Measurements from ENCODE around the gene MAPK1IP1L. TPM values are rescaled to one million over a fixed set of nuclear protein-coding genes. Genes with fewer than 3 reads are reported as not detected.

Gene MAPK1IP1L
- total and polyA plus RNA-seq, 2 of the 8 experiments (the other 6 are each of a cell fraction or from before 2014, with no cell fraction given), result 111 to 228 TPM

GRCh38 chr14:55026793-55027561, 24.5 kb upstream of the MAPK1IP1L start, which contains the start of the genes SOCS4 and WDHD1:
SOCS4 (plus strand) TSS chr14:55027236; CDS start chr14:55043042, 15,806 bp downstream.
WDHD1 (minus strand) TSS chr14:55027099; CDS start chr14:55026787, 312 bp downstream.
- H2BK12ac ChIP-seq (ENCODE audit: low read depth, low read length), result peak within 1 kb of the TSS; percentile 94
- peaks cover 0 to 10% (median 1%) of the 10 kb centered on the region in 4 experiments; a peak in 3 of 7 replicates for H3K4me1 ChIP-seq (replicated peaks in 1 of 4; ENCODE audit: control insufficient read depth in 3 of 4, insufficient read depth in 4 of 4, low read length in 3 of 4)
- POLR2A ChIA-PET (ENCODE audit: partially characterized antibody), result interaction anchor here (0.5 to 8.5 kb wide), 27 partner anchors 9 to 342 kb away, joined by 3 to 101 read pairs (median 5); partner anchors contain the start of genes DLGAP5, GCH1 and MAPK1IP1L
- H4K20me1 ChIP-seq (replicated peaks in 1 of 2; ENCODE audit: control insufficient read depth in 1 of 2, insufficient read depth in 2 of 2, low read length in 2 of 2), result no peaks in the 10 kb centered on the region
- H4K8ac ChIP-seq (ENCODE audit: extremely low read depth, insufficient read depth, low read length), result peak within 1 kb of the TSS; percentile 95
- FAIRE-seq (no peak), DNase-seq (ENCODE audit: low read depth in 1 of 2, low spot score in 2 of 2) (peak; percentile 82 to 98)
- peak within 1 kb of the TSS; percentile 89 to 96 (median 94) for H3K4me3 ChIP-seq (ENCODE audit: extremely low read depth in 1 of 4, insufficient read depth in 2 of 4, low read depth in 3 of 4, low read length in 4 of 4)
- H2AK5ac ChIP-seq (ENCODE audit: low read depth, low read length), result no peak within 1 kb of the TSS
- no peaks in the 10 kb centered on the region for H3K9me3 ChIP-seq (ENCODE audit: insufficient read depth in 2 of 2, low read depth in 1 of 2, low read length in 1 of 2)
- H3K4ac ChIP-seq (replicated peaks; ENCODE audit: insufficient read length, low read depth, low read length), result peak within 1 kb of the TSS; percentile 84
- H2AFZ ChIP-seq (ENCODE audit: low read length), result no peak within 1 kb of the TSS
- no peak within 1 kb of the TSS for H3K14ac ChIP-seq (ENCODE audit: insufficient read length)
- peak within 1 kb of the TSS; percentile 91 for H3K18ac ChIP-seq (ENCODE audit: extremely low read depth, low read length)
- H3K79me1 ChIP-seq (ENCODE audit: low read depth, low read length), result no peaks in the 10 kb centered on the region
- CTCF ChIA-PET (ENCODE audit: partially characterized antibody), result interaction anchor here (0.6 to 2.9 kb wide), 4 partner anchors 11 to 38 kb away, joined by 3 to 22 read pairs (median 4); partner anchors contain the start of gene MAPK1IP1L
- peaks cover 0 to 27% (median 8%) of the 10 kb centered on the region in 4 experiments; a peak in 3 of 8 replicates for H3K36me3 ChIP-seq (ENCODE audit: control insufficient read depth in 2 of 4, insufficient read depth in 4 of 4, low read length in 3 of 4)
- H3K27me3 ChIP-seq (replicated peaks in 1 of 4; ENCODE audit: control insufficient read depth in 3 of 4, extremely low read depth in 1 of 4, insufficient read depth in 3 of 4, low read length in 3 of 4), result no peaks in the 10 kb centered on the region
- no peak within 1 kb of the TSS for H3K23ac ChIP-seq (ENCODE audit: insufficient read length)
- peak within 1 kb of the TSS; percentile 97 for H3K27ac ChIP-seq (ENCODE audit: low read depth, low read length)
- H3K56ac ChIP-seq (replicated peaks; ENCODE audit: insufficient read length, low read depth, low read length), result peak within 1 kb of the TSS; percentile 89
- peak within 1 kb of the TSS; percentile 70 to 97 for H3K4me2 ChIP-seq (ENCODE audit: insufficient read depth in 1 of 2, low read depth in 2 of 2, low read length in 2 of 2)
- H4K91ac ChIP-seq (replicated peaks; ENCODE audit: insufficient read length, low read length), result peak within 1 kb of the TSS; percentile 83
- H2BK20ac ChIP-seq (ENCODE audit: low read length), result no peak within 1 kb of the TSS; the same call in 1 of the 2 replicates
- peak within 1 kb of the TSS; percentile 96 for H2BK120ac ChIP-seq (replicated peaks; ENCODE audit: low read depth, low read length)
- peak within 1 kb of the TSS; percentile 80 for H4K5ac ChIP-seq (ENCODE audit: insufficient read length, low read depth, low read length)
- H2BK15ac ChIP-seq (ENCODE audit: low read length), result no peak within 1 kb of the TSS; the same call in 1 of the 2 replicates
- H2BK5ac ChIP-seq (ENCODE audit: low read depth, low read length), result peak within 1 kb of the TSS; percentile 96
- 1% methylated on average over 56 of the region's 56 CpGs; no CpG with 5 or more reads in 1 of the 2 experiments for WGBS, 2 experiments (ENCODE audit: extremely low coverage in 1 of 2, insufficient coverage in 1 of 2, insufficient read length in 1 of 2, insufficient replicate concordance in 2 of 2, low coverage in 1 of 2, low lambda C conversion rate in 2 of 2, missing lambda C conversion rate in 1 of 2)
- peaks cover 7% of the 10 kb centered on the region for H3K23me2 ChIP-seq (ENCODE audit: low read depth, low read length)
- peaks cover 18 to 86% of the 10 kb centered on the region in 2 experiments; a peak in 3 of 4 replicates for H3K79me2 ChIP-seq (ENCODE audit: control insufficient read depth in 1 of 2, insufficient read depth in 2 of 2, low read length in 2 of 2)
- H3K9ac ChIP-seq (replicated peaks in 1 of 4; ENCODE audit: extremely low read depth in 1 of 4, low read depth in 3 of 4, low read length in 3 of 4), result peak within 1 kb of the TSS; percentile 95 to 98 (median 97)
- TF ChIP-seq POLR2A (IDR thresholded peaks at IDR 0.05; ENCODE audit: control extremely low read depth in 1 of 2, low read depth in 2 of 2, low read length in 2 of 2) (peak; percentile 71 to 98), NRF1 (IDR thresholded peaks at IDR 0.05; ENCODE audit: low read depth, low read length) (peak; percentile 60), CBX8 (IDR thresholded peaks at IDR 0.05; ENCODE audit: borderline replicate concordance, low read depth, low read length) (no peak), ZNF274 (IDR thresholded peaks at IDR 0.05; ENCODE audit: borderline replicate concordance, extremely low read depth, low read length) (no peak), RFX5 (IDR thresholded peaks at IDR 0.05; ENCODE audit: borderline replicate concordance, low read depth, low read length) (0 out of 2 replicates have a peak, but pooled peaks have one; percentile 3), SIN3A (conservative IDR thresholded peaks at IDR 0.05 in 1 of 2, IDR thresholded peaks at IDR 0.05 in 1 of 2; ENCODE audit: low read depth in 1 of 2, low read length in 2 of 2) (peak; percentile 61 to 89; a peak in 3 of 4 replicates), MAX (IDR thresholded peaks at IDR 0.05) (peak; percentile 92), SAP30 (IDR thresholded peaks at IDR 0.05; ENCODE audit: insufficient read depth, insufficient replicate concordance, low read length) (peak; percentile 44), GTF2F1 (IDR thresholded peaks at IDR 0.05; ENCODE audit: borderline replicate concordance, low read depth, low read length) (peak; percentile 61), KDM4A (IDR thresholded peaks at IDR 0.05; ENCODE audit: low read depth, low read length, severe bottlenecking) (peak; percentile 93)

Measured in H1 (cell line).